ENCODE results near the gene MMP1. TPM values are rescaled to one million over a fixed set of nuclear protein-coding genes. Genes with fewer than 3 reads are reported as not detected.

The MMP1 gene
- under 1 TPM in 1 of 2 donors, not detected in 1; 0.71 TPM for total RNA-seq

DNA sequence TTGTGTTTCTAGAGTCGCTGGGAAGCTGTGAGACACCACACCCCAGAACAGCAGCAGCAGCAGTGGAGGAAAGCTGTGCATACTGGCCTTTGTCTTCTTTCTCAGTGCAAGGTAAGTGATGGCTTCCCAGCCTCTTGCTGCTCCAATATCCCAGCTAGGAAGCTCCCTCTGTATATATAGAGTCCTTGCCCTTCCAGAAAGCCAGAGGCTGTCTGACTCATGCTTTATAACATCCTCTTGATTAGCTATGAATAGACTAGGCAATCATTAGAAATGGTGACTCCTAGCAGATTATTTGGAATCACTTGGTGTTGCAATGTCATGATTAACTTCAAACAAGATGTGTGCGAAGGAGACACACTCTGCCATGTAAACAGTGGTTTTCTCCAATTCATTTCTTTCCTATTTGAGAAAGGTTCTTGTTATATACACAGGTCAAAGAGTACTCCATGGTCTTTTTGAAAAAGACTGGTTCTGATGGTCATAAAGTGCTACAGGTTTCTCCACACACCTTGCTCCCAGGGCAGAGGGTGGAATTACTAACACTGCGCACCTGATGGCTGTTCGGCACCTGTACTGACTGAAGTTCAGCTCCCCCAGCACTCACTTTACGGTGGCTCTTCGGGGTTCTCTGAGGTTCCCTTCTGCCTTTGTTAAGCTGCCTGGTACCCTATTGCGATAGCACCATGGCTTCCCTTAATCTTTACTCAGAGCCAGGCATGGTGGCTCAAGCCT lies at the start of gene MMP1:
Gene MMP1, minus strand, starts transcription at position 149 of the 735 bp plus-strand sequence. Its CDS starts 68 bp downstream, at position 81.
- no peak for ATAC-seq (ENCODE audit: insufficient number of reproducible peaks, low FRiP score, low read depth)
- no peak within 1 kb of the TSS for H3K4me3 ChIP-seq
- H3K27ac ChIP-seq, result no peak within 1 kb of the TSS
- H3K9me3 ChIP-seq, result no peaks in the 10 kb centered on the region
- DNase-seq (ENCODE audit: low spot score), result no peak
- no peaks in the 10 kb centered on the region for H3K36me3 ChIP-seq
- no peaks in the 10 kb centered on the region for H3K4me1 ChIP-seq (ENCODE audit: control insufficient read depth in 1 of 2, low read depth in 2 of 2)
- TF ChIP-seq CTCF (IDR thresholded peaks at IDR 0.05), result no peak
- no peaks in the 10 kb centered on the region for H3K27me3 ChIP-seq (replicated peaks; ENCODE audit: insufficient read depth)

DNA sequence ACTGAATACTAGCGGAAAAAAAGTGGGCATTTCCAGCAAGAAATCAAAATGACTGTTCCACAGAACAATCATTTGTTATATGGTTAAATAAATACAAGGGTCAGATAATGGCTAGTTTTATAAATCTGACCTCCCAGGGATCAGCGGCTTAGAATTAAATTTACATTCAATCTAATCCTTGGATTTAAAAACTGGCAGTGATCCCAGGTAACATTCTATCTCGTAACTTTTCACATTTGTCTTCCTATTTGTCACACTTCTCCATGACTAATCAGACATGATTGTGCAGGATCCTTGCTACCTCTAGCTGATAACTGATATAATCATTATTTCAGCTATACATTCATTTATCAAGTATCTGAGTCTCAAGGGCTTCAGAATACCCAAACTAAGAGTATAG lies 48.3 kb upstream of the MMP1 start:
- Histone ChIP-seq H3K27me3 (replicated peaks; ENCODE audit: insufficient read depth) (no peaks in the 10 kb centered on the region), H3K9me3 (no peaks in the 10 kb centered on the region), H3K36me3 (no peaks in the 10 kb centered on the region), H3K27ac (no peak overlapping the region), H3K4me1 (ENCODE audit: control insufficient read depth in 1 of 2, low read depth in 2 of 2) (no peaks in the 10 kb centered on the region), H3K4me3 (no peak overlapping the region)
- no peak for TF ChIP-seq CTCF (IDR thresholded peaks at IDR 0.05)
- ATAC-seq (ENCODE audit: insufficient number of reproducible peaks, low FRiP score, low read depth), result no peak
- DNase-seq (ENCODE audit: low spot score), result no peak

GRCh38 chr11:102843489-102843888 lies 45.5 kb upstream of the MMP1 start, which contains the start of gene MMP3:
TSS of gene MMP3 (minus strand) at chr11:102843609. CDS start at chr11:102843546, 63 bp downstream.
- H3K27ac ChIP-seq, result no peak within 1 kb of the TSS
- H3K9me3 ChIP-seq, result no peaks in the 10 kb centered on the region
- no peaks in the 10 kb centered on the region for H3K4me1 ChIP-seq (ENCODE audit: control insufficient read depth in 1 of 2, low read depth in 2 of 2)
- no peak within 1 kb of the TSS for H3K4me3 ChIP-seq
- H3K36me3 ChIP-seq, result no peaks in the 10 kb centered on the region
- no peak for TF ChIP-seq CTCF (IDR thresholded peaks at IDR 0.05)
- DNase-seq (ENCODE audit: low spot score) (no peak), ATAC-seq (ENCODE audit: insufficient number of reproducible peaks, low FRiP score, low read depth) (no peak)
- no peaks in the 10 kb centered on the region for H3K27me3 ChIP-seq (replicated peaks; ENCODE audit: insufficient read depth)

DNA sequence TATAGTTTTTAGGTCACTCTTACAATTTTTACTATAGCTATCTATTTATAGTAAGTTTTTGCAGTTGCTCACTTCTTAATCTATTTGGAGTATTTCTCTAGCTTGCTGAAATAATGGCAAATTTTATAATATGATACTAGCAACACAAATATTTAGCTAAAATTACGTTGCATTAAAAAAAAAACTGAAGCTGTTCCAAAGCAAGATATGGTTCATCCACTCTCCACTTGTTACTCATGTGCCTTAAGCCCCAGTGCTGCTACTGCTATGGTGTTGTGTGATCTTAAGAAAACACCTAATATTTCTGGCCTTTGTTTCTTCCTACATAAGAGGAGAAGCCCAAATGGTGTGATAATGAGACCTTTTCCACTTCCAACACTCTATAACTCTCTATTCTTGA lies 45.0 kb upstream of the MMP1 start:
- H3K27me3 ChIP-seq (replicated peaks; ENCODE audit: insufficient read depth), result no peaks in the 10 kb centered on the region

GRCh38 chr11:102840018-102840417 lies 42.1 kb upstream of the MMP1 start:
- Histone ChIP-seq H3K4me3 (no peak overlapping the region), H3K9me3 (no peaks in the 10 kb centered on the region), H3K4me1 (ENCODE audit: control insufficient read depth in 1 of 2, low read depth in 2 of 2) (no peaks in the 10 kb centered on the region), H3K27ac (no peak overlapping the region), H3K36me3 (no peaks in the 10 kb centered on the region), H3K27me3 (replicated peaks; ENCODE audit: insufficient read depth) (no peaks in the 10 kb centered on the region)
- DNase-seq (ENCODE audit: low spot score) (no peak), ATAC-seq (ENCODE audit: insufficient number of reproducible peaks, low FRiP score, low read depth) (no peak)
- TF ChIP-seq CTCF (IDR thresholded peaks at IDR 0.05), result no peak

More for the DNA sequence above, 45.0 kb upstream of the MMP1 start:
- Histone ChIP-seq H3K4me1 (ENCODE audit: control insufficient read depth in 1 of 2, low read depth in 2 of 2) (no peaks in the 10 kb centered on the region), H3K27ac (no peak overlapping the region), H3K9me3 (no peaks in the 10 kb centered on the region), H3K4me3 (no peak overlapping the region), H3K36me3 (no peaks in the 10 kb centered on the region)
- ATAC-seq (ENCODE audit: insufficient number of reproducible peaks, low FRiP score, low read depth), result no peak
- no peak for TF ChIP-seq CTCF (IDR thresholded peaks at IDR 0.05)
- no peak for DNase-seq (ENCODE audit: low spot score)
